ENCODE data around the gene PJVK. TPM values are rescaled to one million over a fixed set of nuclear protein-coding genes. Genes with fewer than 3 reads are reported as not detected.
A peak's percentile ranks its signal among the peaks of the same experiment; 100 is the strongest.

Gene PJVK
- total RNA-seq, 2 experiments from 2014 or later: 3.2 to 4.6 TPM

DNA sequence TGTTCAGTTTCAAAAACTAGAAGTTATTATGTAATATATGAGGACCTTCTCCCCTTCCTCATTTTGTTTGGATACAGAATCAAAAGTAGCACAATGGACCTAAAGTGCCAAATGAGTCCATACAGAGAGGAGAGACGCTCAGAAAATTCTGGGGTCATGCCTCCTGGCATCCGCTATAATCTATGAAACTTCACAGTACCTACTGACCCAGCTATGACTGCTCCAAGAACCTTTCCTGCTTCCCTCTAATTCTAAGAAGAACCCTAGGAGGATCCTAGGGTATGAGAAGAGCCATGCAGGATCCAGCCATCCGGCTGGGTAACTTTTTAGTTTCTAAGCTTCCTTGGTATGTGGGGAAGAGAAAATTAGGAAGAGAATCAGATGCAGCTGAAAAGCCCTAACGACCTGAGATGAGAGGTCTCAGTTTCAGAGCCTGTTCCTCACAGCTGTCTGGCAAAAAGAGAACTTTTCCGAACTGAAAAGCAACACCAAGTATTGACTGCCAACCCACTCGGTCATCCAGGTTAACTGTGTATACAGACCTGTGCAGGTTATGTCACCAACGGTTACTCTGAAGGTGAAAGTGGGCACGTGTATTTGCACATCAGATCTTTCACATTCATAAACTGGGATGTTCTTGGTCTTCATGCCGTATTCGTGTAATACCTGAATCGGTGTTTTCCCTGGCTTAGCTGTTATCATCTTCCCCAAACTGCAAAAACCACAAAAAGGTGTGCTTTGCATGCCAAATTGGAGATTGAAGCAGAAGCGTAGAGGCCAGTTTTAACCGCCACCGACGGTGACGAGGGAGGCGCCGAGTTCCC is 1.3 kb upstream of the PJVK start:
- intact Hi-C loops (cut with micrococcal nuclease): no loop called here
- Mint-ChIP-seq H3K27me3 (peaks cover 1% of the 10 kb centered on the region), H3K9me3 (no peaks in the 10 kb centered on the region), H3K36me3 (ENCODE audit: low read depth) (peaks cover 31% of the 10 kb centered on the region), H3K27ac (peak overlapping the region; percentile 90), H3K4me3 (peak overlapping the region; percentile 87), H3K4me1 (ENCODE audit: low read depth) (peaks cover 29% of the 10 kb centered on the region)
- ChIA-PET POLR2A (interaction anchor here (1.3 to 3.5 kb wide), 6 partner anchors 13 to 43 kb away, joined by 3 to 37 read pairs (median 4); no protein-coding TSS in a partner anchor), CTCF (interaction anchor here (1.3 to 2.9 kb wide), 6 partner anchors 31 to 338 kb away, joined by 3 to 22 read pairs (median 6); partner anchors contain the start of gene RBM45)
- no peak for DNase-seq
- TF ChIP-seq, protein P1, sequence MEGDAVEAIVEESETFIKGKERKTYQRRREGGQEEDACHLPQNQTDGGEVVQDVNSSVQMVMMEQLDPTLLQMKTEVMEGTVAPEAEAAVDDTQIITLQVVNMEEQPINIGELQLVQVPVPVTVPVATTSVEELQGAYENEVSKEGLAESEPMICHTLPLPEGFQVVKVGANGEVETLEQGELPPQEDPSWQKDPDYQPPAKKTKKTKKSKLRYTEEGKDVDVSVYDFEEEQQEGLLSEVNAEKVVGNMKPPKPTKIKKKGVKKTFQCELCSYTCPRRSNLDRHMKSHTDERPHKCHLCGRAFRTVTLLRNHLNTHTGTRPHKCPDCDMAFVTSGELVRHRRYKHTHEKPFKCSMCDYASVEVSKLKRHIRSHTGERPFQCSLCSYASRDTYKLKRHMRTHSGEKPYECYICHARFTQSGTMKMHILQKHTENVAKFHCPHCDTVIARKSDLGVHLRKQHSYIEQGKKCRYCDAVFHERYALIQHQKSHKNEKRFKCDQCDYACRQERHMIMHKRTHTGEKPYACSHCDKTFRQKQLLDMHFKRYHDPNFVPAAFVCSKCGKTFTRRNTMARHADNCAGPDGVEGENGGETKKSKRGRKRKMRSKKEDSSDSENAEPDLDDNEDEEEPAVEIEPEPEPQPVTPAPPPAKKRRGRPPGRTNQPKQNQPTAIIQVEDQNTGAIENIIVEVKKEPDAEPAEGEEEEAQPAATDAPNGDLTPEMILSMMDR (IDR thresholded peaks at IDR 0.05): no peak
- ATAC-seq: no peak

DNA sequence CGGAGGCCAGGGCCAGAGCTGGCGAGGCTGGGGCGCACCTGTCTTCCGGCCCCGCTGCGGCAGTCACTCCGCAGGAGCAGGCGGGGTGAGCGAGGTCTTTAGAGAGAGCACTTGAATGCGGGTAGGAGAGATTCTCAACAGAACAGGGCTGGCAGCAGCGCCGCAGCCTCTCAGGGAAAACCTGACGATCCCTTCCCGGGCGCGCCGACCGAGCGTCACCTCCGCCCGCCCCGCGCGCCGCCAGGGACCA is 729 bp upstream of the PJVK start:
- intact Hi-C loops (cut with micrococcal nuclease): no loop called here
- H3K36me3 Mint-ChIP-seq (ENCODE audit: low read depth): peaks cover 26% of the 10 kb centered on the region
- ChIA-PET CTCF (interaction anchor here (0.9 to 2.9 kb wide), 8 partner anchors 29 to 338 kb away, joined by 3 to 22 read pairs (median 6); partner anchors contain the start of genes FKBP7 and RBM45), POLR2A (interaction anchor here (0.6 to 3.5 kb wide), 8 partner anchors 14 to 347 kb away, joined by 3 to 37 read pairs (median 3); no protein-coding TSS in a partner anchor)
- H3K27me3 Mint-ChIP-seq: peaks cover 1% of the 10 kb centered on the region
- H3K27ac Mint-ChIP-seq: peak overlapping the region; percentile 90
- peak overlapping the region; percentile 87 for H3K4me3 Mint-ChIP-seq
- TF ChIP-seq, protein P1 (IDR thresholded peaks at IDR 0.05): no peak
- H3K4me1 Mint-ChIP-seq (ENCODE audit: low read depth): peaks cover 24% of the 10 kb centered on the region
- ATAC-seq (peak; percentile 52), DNase-seq (peak; percentile 82)
- H3K9me3 Mint-ChIP-seq: no peaks in the 10 kb centered on the region

DNA sequence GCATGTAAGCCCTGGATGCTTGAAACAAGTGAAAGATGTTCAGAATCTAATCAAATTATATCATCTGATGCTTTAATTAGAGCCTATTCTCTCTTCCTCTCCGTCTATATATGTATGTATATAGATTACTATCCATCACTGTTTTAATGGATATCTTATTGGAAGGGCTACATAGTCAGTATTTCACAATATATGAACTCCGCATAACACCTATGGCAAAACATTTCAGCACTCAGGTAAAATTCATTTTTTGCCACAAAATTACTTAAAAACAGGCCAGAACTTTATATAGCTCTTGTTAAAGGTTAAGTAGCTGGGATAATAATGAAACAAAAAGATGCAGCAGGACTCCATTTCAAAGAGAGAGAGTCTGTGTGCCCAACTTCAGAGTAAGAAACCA is 1.2 kb downstream of the PJVK start:
- Mint-ChIP-seq H3K4me3 (peak overlapping the region; percentile 87), H3K27me3 (peaks cover 1% of the 10 kb centered on the region), H3K4me1 (ENCODE audit: low read depth) (peaks cover 24% of the 10 kb centered on the region), H3K27ac (no peak overlapping the region), H3K36me3 (ENCODE audit: low read depth) (peaks cover 21% of the 10 kb centered on the region), H3K9me3 (no peaks in the 10 kb centered on the region)
- ChIA-PET CTCF (interaction anchor here (1.2 kb wide), 1 partner anchor 28 kb away, joined by 4 read pairs; the partner anchor contains the start of gene PLEKHA3), POLR2A (no interaction called here)
- intact Hi-C loops (cut with micrococcal nuclease): no loop called here
- no peak for ATAC-seq
- TF ChIP-seq, protein P1 (IDR thresholded peaks at IDR 0.05): no peak
- DNase-seq: no peak

DNA sequence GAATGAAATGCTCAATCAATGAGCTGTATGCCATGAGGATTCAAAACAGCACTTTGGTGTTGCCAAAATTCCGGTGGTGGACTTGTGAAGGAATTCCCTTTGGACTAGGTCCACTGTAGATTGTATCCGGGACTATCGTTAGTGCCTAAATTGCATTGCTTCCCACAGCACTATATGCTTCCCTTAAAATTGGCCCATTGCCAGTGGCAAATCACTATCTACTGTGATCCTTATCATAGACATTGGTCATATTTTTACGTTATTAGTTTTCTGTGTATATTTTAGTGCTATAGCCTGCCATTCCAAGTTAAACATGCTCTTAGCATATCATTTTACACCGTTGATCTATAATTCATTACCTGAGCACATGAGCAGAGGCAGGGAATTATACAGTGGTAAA is 1.7 kb downstream of the PJVK start:
- H3K4me3 Mint-ChIP-seq: no peak overlapping the region
- ATAC-seq: no peak
- POLR2A ChIA-PET: no interaction called here
- H3K27me3 Mint-ChIP-seq: peaks cover 1% of the 10 kb centered on the region
- H3K36me3 Mint-ChIP-seq (ENCODE audit: low read depth): peaks cover 18% of the 10 kb centered on the region
- DNase-seq: no peak
- H3K4me1 Mint-ChIP-seq (ENCODE audit: low read depth): peaks cover 22% of the 10 kb centered on the region
- intact Hi-C loops (cut with micrococcal nuclease): no loop called here
- TF ChIP-seq, protein P1 (IDR thresholded peaks at IDR 0.05): no peak
- no peaks in the 10 kb centered on the region for H3K9me3 Mint-ChIP-seq
- no peak overlapping the region for H3K27ac Mint-ChIP-seq
- CTCF ChIA-PET: interaction anchor here (1.2 to 1.3 kb wide), 2 partner anchors 27 to 29 kb away, joined by 4 read pairs; partner anchors contain the start of gene PLEKHA3

DNA sequence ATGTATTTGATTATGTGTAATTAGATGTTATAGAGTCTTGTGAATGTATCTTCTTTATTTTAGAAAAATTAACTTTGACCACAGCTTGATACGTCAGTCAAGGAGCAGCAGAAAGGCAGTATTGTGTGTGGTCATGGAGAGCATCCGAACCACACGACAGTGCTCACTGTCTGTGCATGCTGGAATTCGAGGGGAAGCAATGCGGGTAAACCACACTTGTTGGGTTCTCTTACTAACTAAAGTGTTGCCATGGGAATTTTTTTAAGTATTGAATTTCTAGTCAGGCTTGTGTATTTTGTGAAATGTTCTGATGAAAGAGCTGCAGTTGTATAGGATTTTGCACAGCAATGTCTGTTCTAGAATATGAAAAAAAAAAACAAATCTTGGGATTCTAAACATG is 4.8 kb downstream of the PJVK start:
- intact Hi-C loops (cut with micrococcal nuclease): no loop called here

More for the DNA sequence above, 4.8 kb downstream of the PJVK start:
- no peak for DNase-seq
- ChIA-PET CTCF (interaction anchor here (0.8 kb wide), 1 partner anchor 15 kb away, joined by 3 read pairs; no protein-coding TSS in a partner anchor), POLR2A (no interaction called here)
- ATAC-seq: no peak
- no peaks in the 10 kb centered on the region for H3K36me3 Mint-ChIP-seq (ENCODE audit: low read depth)
- H3K27me3 Mint-ChIP-seq: peaks cover 1% of the 10 kb centered on the region
- H3K9me3 Mint-ChIP-seq: no peaks in the 10 kb centered on the region
- H3K27ac Mint-ChIP-seq: no peak overlapping the region
- TF ChIP-seq, protein P1 (IDR thresholded peaks at IDR 0.05): no peak
- peaks cover 2% of the 10 kb centered on the region for H3K4me1 Mint-ChIP-seq (ENCODE audit: low read depth)
- H3K4me3 Mint-ChIP-seq: no peak overlapping the region

Measured in activated CD8-positive, alpha-beta T cell treated with anti-CD3 and anti-CD28 coated beads for 36 hours (primary cell).